Caco-2 (cell line): ENCODE results near the gene DIO3. TPM values are rescaled to one million over a fixed set of nuclear protein-coding genes. Genes with fewer than 3 reads are reported as not detected.

Experiments
- BruUV-seq: library from RNA; stranded (reverse); fragments of 400-500 nt; replicated peaks from 2 replicates; lab custom pipeline; 2021; lab: Mats Ljungman, UMichigan
- CTCF ChIA-PET: fragments of 300-600 bp; sonication (Branson Sonifier 250); formaldehyde crosslinking; loops from one replicate; lab custom pipeline; 2022; ENCODE audit warnings: antibody characterized with exemption; lab: Charles Lee
- POLR2A ChIA-PET: fragments of 300-600 bp; sonication (Branson Sonifier 250); formaldehyde crosslinking; loops from one replicate; lab custom pipeline; 2022; ENCODE audit warnings: antibody characterized with exemption; lab: Charles Lee
- DNase-seq, 2 experiments: peaks; one replicate each; pipeline versions ENCODE4 v3.0.0 to v3.0.0-alpha.2; 2020 to 2022
- H3K27me3 ChIP-seq: replicated peaks from 2 replicates; pipeline ENCODE4 v1.6.0; 2011; ENCODE audit warnings: low read length; ENCODE audit not compliant: control insufficient read depth, insufficient read depth
- H3K36me3 ChIP-seq: 2 replicates; pipeline ENCODE4 v1.5.1; 2011; ENCODE audit warnings: low read length; ENCODE audit not compliant: control insufficient read depth, insufficient read depth
- H3K4me1 ChIP-seq: fragments of 250-450 bp; sonication (Bioruptor Pico); 2 replicates; pipeline ENCODE4 v1.5.1; 2020; ENCODE audit warnings: mild to moderate bottlenecking
- H3K4me3 ChIP-seq: 2 replicates; pipeline ENCODE4 v1.5.1; 2011; ENCODE audit warnings: low read depth, mild to moderate bottlenecking, control low read depth, low read length
- H3K9me3 ChIP-seq: fragments of 250-450 bp; sonication (Bioruptor Pico); 2 replicates; pipeline ENCODE4 v1.5.1; 2020; ENCODE audit warnings: mild to moderate bottlenecking, moderate library complexity
- H3K27ac Mint-ChIP-seq: one replicate; pipeline ENCODE4 v1.8.0; 2022; ENCODE audit warnings: mixed read lengths; ENCODE audit not compliant: unreplicated experiment
- H3K27me3 Mint-ChIP-seq: one replicate; pipeline ENCODE4 v1.8.0; 2022; ENCODE audit warnings: mixed read lengths; ENCODE audit not compliant: insufficient read depth, unreplicated experiment
- H3K36me3 Mint-ChIP-seq: one replicate; pipeline ENCODE4 v1.8.0; 2022; ENCODE audit warnings: mild to moderate bottlenecking, mixed read lengths; ENCODE audit not compliant: insufficient read depth, unreplicated experiment
- H3K4me1 Mint-ChIP-seq: one replicate; pipeline ENCODE4 v1.8.0; 2022; ENCODE audit warnings: low read depth, mixed read lengths; ENCODE audit not compliant: unreplicated experiment
- H3K4me3 Mint-ChIP-seq: one replicate; pipeline ENCODE4 v1.8.0; 2022; ENCODE audit warnings: mild to moderate bottlenecking, moderate library complexity, mixed read lengths; ENCODE audit not compliant: unreplicated experiment
- H3K9me3 Mint-ChIP-seq: one replicate; pipeline ENCODE4 v1.8.0; 2022; ENCODE audit warnings: mixed read lengths; ENCODE audit not compliant: unreplicated experiment
- CTCF ChIP-seq, 2 experiments: fragments of 200-600 bp in 1 of 2; IDR thresholded peaks; 1 replicate in 1 of 2; 2 replicates in 1 of 2; pipeline versions ENCODE4 v1.5.1 to v1.8.0; 2011 to 2022; ENCODE audit warnings: antibody characterized with exemption in 1 of 2, control low read depth in 1 of 2, inconsistent platforms in 1 of 2, low read depth in 1 of 2, low read length in 1 of 2, mild to moderate bottlenecking in 1 of 2, moderate library complexity in 1 of 2; ENCODE audit not compliant: insufficient read depth in 1 of 2, severe bottlenecking in 1 of 2, unreplicated experiment in 1 of 2
- intact Hi-C: fragments of 100-400 bp; cut with micrococcal nuclease; formaldehyde crosslinking; loops from one replicate; pipeline ENCODE4 v1.10.0; 2022; ENCODE audit not compliant: unreplicated experiment
- total RNA-seq: library from RNA; stranded (reverse); gene quantifications from 2 replicates; pipeline ENCODE4 v1.2.3, GENCODE V29; 2022

DIO3 gene
- total RNA-seq, 1 experiment from 2014 or later: 0.41 TPM

GRCh38 chr14:101593411-101594238 lies 32.3 kb downstream of the DIO3 start:
- Histone ChIP-seq H3K27me3 (no peaks in the 10 kb centered on the region), H3K4me1 (no peaks in the 10 kb centered on the region), H3K4me3 (no peak overlapping the region), H3K9me3 (no peaks in the 10 kb centered on the region), H3K36me3 (no peaks in the 10 kb centered on the region)
- TF ChIP-seq CTCF (IDR thresholded peaks at IDR 0.05; ENCODE audit: insufficient read depth in 1 of 2, low read depth in 1 of 2, low read length in 1 of 2, severe bottlenecking in 1 of 2, unreplicated experiment in 1 of 2): no peak
- POLR2A ChIA-PET: no interaction called here
- Mint-ChIP-seq H3K27ac (no peak overlapping the region), H3K9me3 (peaks cover 9% of the 10 kb centered on the region), H3K4me3 (no peak overlapping the region), H3K27me3 (peaks cover 3% of the 10 kb centered on the region), H3K4me1 (no peaks in the 10 kb centered on the region), H3K36me3 (no peaks in the 10 kb centered on the region)
- CTCF ChIA-PET: no interaction called here
- DNase-seq: no peak
- intact Hi-C loops: no loop called here
- BruUV-seq: no TSS peak

- H3K27me3 ChIP-seq: no peaks in the 10 kb centered on the region
- H3K36me3 Mint-ChIP-seq: no peaks in the 10 kb centered on the region
- peaks cover 3% of the 10 kb centered on the region for H3K27me3 Mint-ChIP-seq
- no peak overlapping the region for H3K4me3 ChIP-seq
- TF ChIP-seq CTCF (IDR thresholded peaks at IDR 0.05; ENCODE audit: insufficient read depth in 1 of 2, low read depth in 1 of 2, low read length in 1 of 2, severe bottlenecking in 1 of 2, unreplicated experiment in 1 of 2): no peak
- ChIA-PET POLR2A (no interaction called here), CTCF (no interaction called here)
- no peaks in the 10 kb centered on the region for H3K9me3 ChIP-seq
- no peaks in the 10 kb centered on the region for H3K4me1 ChIP-seq
- H3K4me3 Mint-ChIP-seq: no peak overlapping the region
- H3K36me3 ChIP-seq: no peaks in the 10 kb centered on the region
- H3K9me3 Mint-ChIP-seq: peaks cover 9% of the 10 kb centered on the region
- intact Hi-C loops: no loop called here
- H3K27ac Mint-ChIP-seq: no peak overlapping the region
- no peaks in the 10 kb centered on the region for H3K4me1 Mint-ChIP-seq
- BruUV-seq: no TSS peak
- no peak for DNase-seq
Observed at GRCh38 chr14:101594511-101595148, 33.3 kb downstream of the DIO3 start.

- intact Hi-C loops: no loop called here
- TF ChIP-seq CTCF (IDR thresholded peaks at IDR 0.05; ENCODE audit: insufficient read depth in 1 of 2, low read depth in 1 of 2, low read length in 1 of 2, severe bottlenecking in 1 of 2, unreplicated experiment in 1 of 2): no peak
- Histone ChIP-seq H3K4me1 (no peaks in the 10 kb centered on the region), H3K36me3 (no peaks in the 10 kb centered on the region), H3K9me3 (no peaks in the 10 kb centered on the region), H3K27me3 (no peaks in the 10 kb centered on the region), H3K4me3 (no peak overlapping the region)
- H3K27me3 Mint-ChIP-seq: peaks cover 3% of the 10 kb centered on the region
- H3K4me3 Mint-ChIP-seq: no peak overlapping the region
- H3K27ac Mint-ChIP-seq: no peak overlapping the region
- peaks cover 9% of the 10 kb centered on the region for H3K9me3 Mint-ChIP-seq
- CTCF ChIA-PET: no interaction called here
- DNase-seq: no peak
- no TSS peak for BruUV-seq
- H3K4me1 Mint-ChIP-seq: no peaks in the 10 kb centered on the region
- no peaks in the 10 kb centered on the region for H3K36me3 Mint-ChIP-seq
- POLR2A ChIA-PET: no interaction called here
Observed at GRCh38 chr14:101595349-101595748, 34.1 kb downstream of the DIO3 start.
